HFF-Myc (cell line): Measurements from ENCODE around the gene TP53I13.
"Not testable (repeated sequence)": the region's sequence is repeated elsewhere in the genome, so short reads cannot be mapped to it uniquely, and the experiment has no call there.

Experiments
- DNase-seq: peaks from one replicate; pipeline ENCODE4 v3.0.0-alpha.2; 2011; ENCODE audit warnings: low read depth; ENCODE audit errors: extremely low read depth
- H3K4me3 ChIP-seq: replicated peaks from 2 replicates; pipeline ENCODE4 v1.5.1; 2011; ENCODE audit warnings: low read depth, mild to moderate bottlenecking, control low read depth, low read length
- TF ChIP-seq, protein P1 (sequence below): IDR thresholded peaks from 2 replicates; pipeline ENCODE4 v1.5.1; 2012; ENCODE audit warnings: mild to moderate bottlenecking, low read depth, low read length, control low read depth; ENCODE audit errors: missing control alignments

TP53I13 gene

DNA sequence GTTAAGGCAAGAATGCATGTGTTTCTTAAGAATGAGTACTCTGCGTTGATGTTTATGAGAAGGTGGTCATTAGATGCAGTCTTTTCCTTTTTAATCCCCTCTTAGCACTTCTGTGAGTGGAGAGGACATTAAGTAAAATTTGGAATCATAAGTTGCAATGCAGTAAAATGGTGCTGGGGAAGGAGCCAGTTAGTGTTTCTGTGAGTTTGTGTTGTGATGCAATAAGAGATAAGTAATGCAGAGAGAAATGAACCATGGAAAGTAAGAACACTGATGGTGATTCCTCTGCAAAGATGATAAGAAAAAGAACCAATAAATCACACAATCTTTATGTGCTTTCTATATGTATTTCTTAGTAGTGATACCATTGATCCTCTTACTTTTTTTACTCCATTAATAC is 21.7 kb upstream of the TP53I13 start:
- H3K4me3 ChIP-seq: no peak overlapping the region
- DNase-seq: no peak
- TF ChIP-seq, protein P1, sequence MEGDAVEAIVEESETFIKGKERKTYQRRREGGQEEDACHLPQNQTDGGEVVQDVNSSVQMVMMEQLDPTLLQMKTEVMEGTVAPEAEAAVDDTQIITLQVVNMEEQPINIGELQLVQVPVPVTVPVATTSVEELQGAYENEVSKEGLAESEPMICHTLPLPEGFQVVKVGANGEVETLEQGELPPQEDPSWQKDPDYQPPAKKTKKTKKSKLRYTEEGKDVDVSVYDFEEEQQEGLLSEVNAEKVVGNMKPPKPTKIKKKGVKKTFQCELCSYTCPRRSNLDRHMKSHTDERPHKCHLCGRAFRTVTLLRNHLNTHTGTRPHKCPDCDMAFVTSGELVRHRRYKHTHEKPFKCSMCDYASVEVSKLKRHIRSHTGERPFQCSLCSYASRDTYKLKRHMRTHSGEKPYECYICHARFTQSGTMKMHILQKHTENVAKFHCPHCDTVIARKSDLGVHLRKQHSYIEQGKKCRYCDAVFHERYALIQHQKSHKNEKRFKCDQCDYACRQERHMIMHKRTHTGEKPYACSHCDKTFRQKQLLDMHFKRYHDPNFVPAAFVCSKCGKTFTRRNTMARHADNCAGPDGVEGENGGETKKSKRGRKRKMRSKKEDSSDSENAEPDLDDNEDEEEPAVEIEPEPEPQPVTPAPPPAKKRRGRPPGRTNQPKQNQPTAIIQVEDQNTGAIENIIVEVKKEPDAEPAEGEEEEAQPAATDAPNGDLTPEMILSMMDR: no peak

DNA sequence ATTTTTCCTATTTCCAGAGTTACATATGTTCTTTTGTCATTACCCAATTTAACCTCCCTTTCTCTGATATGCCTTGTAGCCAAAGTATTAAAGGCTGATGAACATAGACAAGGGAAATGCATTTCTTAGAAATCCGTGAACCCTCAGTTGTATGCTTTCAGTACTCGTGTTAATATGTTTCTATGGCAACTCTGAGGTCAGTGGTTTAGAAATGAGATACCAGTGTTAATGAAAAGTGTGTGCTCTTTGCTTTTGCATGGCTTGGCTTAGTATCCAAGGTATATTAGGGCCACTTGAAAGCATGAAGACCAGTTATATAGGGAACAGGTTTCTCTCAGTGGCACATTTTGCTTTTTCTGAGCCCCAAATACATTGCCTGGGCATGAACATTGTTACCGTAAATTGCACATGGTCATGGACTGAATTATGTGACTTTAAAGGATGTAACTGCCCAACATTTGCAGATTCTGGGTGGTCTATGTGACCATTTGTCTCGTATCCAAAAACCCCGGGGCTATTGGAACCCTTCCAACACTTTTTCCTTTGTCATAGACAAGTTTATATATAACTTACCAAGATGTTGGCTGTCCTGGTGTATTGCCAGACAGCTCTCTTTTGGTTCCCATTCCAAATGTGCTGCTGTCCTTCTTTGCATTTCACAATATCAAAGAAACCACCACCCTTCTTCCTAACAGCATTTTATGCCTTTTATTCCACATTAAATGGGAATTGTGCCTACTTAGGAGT is 19.2 kb upstream of the TP53I13 start:
- H3K4me3 ChIP-seq: no peak overlapping the region
- no peak for DNase-seq
- TF ChIP-seq, protein P1: no peak

- TF ChIP-seq, protein P1: no peak
- no peak overlapping the region for H3K4me3 ChIP-seq
- no peak for DNase-seq
These were observed 12.7 kb upstream of the TP53I13 start for GRCh38 chr17:29555840-29556239.

DNA sequence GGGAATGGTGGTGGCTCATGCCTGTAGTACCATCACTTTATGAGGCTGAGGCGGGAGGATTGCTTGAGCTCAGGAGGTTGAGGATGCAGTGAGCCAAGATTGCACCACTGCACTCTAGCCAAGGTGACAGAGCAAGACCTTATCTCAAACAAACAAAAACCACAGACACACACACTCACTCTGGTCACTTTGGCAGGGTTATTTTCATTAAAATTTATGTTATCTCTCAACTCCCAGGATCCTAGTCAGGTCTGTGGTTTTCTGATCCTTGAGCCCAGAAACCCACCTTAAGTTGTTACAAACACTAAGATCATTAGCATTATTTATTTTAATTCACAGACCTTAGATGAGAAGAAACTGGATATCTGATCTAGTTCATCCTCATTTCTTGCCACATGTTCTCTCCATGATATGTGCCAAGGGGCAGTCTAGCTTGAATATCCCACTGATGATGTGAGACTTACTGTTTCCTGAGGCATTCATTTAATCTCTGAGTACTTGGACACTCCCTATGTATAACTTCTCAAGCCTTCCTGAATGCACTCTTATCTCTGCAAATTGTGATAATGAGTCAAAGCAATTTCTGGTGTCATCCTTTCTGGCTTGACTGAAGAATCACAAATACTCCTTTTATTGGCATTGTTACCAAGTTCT is 11.3 kb upstream of the TP53I13 start:
- no peak for DNase-seq
- TF ChIP-seq, protein P1: no peak
- no peak overlapping the region for H3K4me3 ChIP-seq

- no peak overlapping the region for H3K4me3 ChIP-seq
- DNase-seq: no peak
- TF ChIP-seq, protein P1: no peak
These were observed 10.8 kb upstream of the TP53I13 start for GRCh38 chr17:29557739-29558116.

DNA sequence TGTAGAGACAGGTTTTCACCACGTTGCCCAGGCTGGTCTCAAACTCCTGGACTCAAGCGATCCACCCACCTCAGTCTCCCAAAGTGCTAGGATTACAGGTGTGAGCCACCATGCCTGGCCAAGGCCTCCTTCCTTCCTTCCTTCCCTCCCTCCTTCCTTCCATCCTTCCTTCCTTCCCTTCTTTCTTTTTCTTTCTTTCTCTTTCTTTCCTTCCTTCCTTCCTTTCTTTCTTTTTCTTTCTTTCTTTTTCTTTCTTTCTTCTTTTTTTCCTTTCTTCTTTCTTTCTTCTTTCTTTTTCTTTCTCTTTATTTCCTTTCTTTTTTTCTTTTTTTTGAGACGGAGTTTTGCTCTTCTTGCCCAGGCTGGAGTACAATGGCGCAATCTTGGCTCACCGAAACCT is 10.4 kb upstream of the TP53I13 start:
- not testable (repeated sequence) for DNase-seq, H3K4me3 ChIP-seq

- H3K4me3 ChIP-seq: no peak overlapping the region
- no peak for DNase-seq
These were observed 8.9 kb upstream of the TP53I13 start for GRCh38 chr17:29559640-29560039.

More at GRCh38 chr17:29559640-29560039, 8.9 kb upstream of the TP53I13 start:
- TF ChIP-seq, protein P1: no peak
